HepG2 (cell line): ENCODE results near the gene GRK6. TPM values are rescaled to one million over a fixed set of nuclear protein-coding genes. Genes with fewer than 3 reads are reported as not detected.

Experiments used
- ATF3 ChIP-seq: sonication (generic); formaldehyde crosslinking; IDR thresholded peaks from 2 replicates; pipeline ENCODE4 v1.4.0; 2020; ENCODE audit warnings: missing genetic modification reagents
- ERF ChIP-seq: IDR thresholded peaks from 2 replicates; pipeline ENCODE4 v1.6.1; 2018; ENCODE audit warnings: missing biosample characterization, missing genetic modification reagents
- FOXC1 ChIP-seq: sonication (generic); formaldehyde crosslinking; IDR thresholded peaks from 2 replicates; pipeline ENCODE4 v1.8.0; 2022; ENCODE audit warnings: mild to moderate bottlenecking, missing genetic modification reagents, borderline replicate concordance
- FUBP1 ChIP-seq: sonication (generic); formaldehyde crosslinking; IDR thresholded peaks from 2 replicates; pipeline ENCODE4 v1.5.1; 2020; ENCODE audit warnings: missing genetic modification reagents, mild to moderate bottlenecking, borderline replicate concordance
- HDAC2 ChIP-seq: sonication (generic); formaldehyde crosslinking; IDR thresholded peaks from 2 replicates; pipeline ENCODE4 v1.4.0; 2020; ENCODE audit warnings: missing genetic modification reagents
- HOXA9 ChIP-seq: sonication (generic); formaldehyde crosslinking; IDR thresholded peaks from 2 replicates; pipeline ENCODE4 v1.8.1; 2022; ENCODE audit warnings: missing genetic modification reagents, mild to moderate bottlenecking, moderate library complexity, borderline replicate concordance
- MNT ChIP-seq: fragments of 450-650 bp; IDR thresholded peaks from 2 replicates; pipeline ENCODE4 v1.6.1; 2016
- NCOA1 ChIP-seq: sonication (generic); formaldehyde crosslinking; IDR thresholded peaks from 2 replicates; pipeline ENCODE4 v1.9.0; 2021; ENCODE audit warnings: missing genetic modification reagents
- NFATC3 ChIP-seq: sonication (generic); formaldehyde crosslinking; IDR thresholded peaks from 2 replicates; pipeline ENCODE4 v1.5.1; 2020; ENCODE audit warnings: mild to moderate bottlenecking, missing genetic modification reagents
- NR0B2 ChIP-seq: sonication (generic); formaldehyde crosslinking; IDR thresholded peaks from 2 replicates; pipeline ENCODE4 v1.4.0; 2020; ENCODE audit warnings: mild to moderate bottlenecking, missing genetic modification reagents
- NRL ChIP-seq: sonication (generic); formaldehyde crosslinking; IDR thresholded peaks from 2 replicates; pipeline ENCODE4 v1.5.0; 2020; ENCODE audit warnings: missing genetic modification reagents, mild to moderate bottlenecking, moderate library complexity, borderline replicate concordance
- PLRG1 ChIP-seq: fragments of 450-650 bp; conservative IDR thresholded peaks from 2 replicates; pipeline ENCODE4 v1.6.1; 2016
- REPIN1 ChIP-seq: sonication (generic); formaldehyde crosslinking; IDR thresholded peaks from 2 replicates; pipeline ENCODE4 v1.8.0; 2022; ENCODE audit warnings: missing genetic modification reagents, low read depth, mild to moderate bottlenecking, borderline replicate concordance
- TSC22D2 ChIP-seq: sonication (generic); formaldehyde crosslinking; IDR thresholded peaks from 2 replicates; pipeline ENCODE4 v1.5.1; 2020; ENCODE audit warnings: missing genetic modification reagents, mild to moderate bottlenecking, borderline replicate concordance
- ZBTB38 ChIP-seq: sonication (generic); formaldehyde crosslinking; IDR thresholded peaks from 2 replicates; pipeline ENCODE4 v1.5.1; 2020; ENCODE audit warnings: mild to moderate bottlenecking, missing genetic modification reagents
- ZNF589 ChIP-seq: sonication (generic); formaldehyde crosslinking; conservative IDR thresholded peaks from 2 replicates; pipeline ENCODE4 v1.8.0; 2022; ENCODE audit warnings: mild to moderate bottlenecking, moderate library complexity, missing genetic modification reagents
- ZNF609 ChIP-seq: sonication (generic); formaldehyde crosslinking; IDR thresholded peaks from 2 replicates; pipeline ENCODE4 v1.4.0; 2020; ENCODE audit warnings: mild to moderate bottlenecking, missing genetic modification reagents, borderline replicate concordance
- ZNF691 ChIP-seq: sonication (generic); formaldehyde crosslinking; IDR thresholded peaks from 2 replicates; pipeline ENCODE4 v1.4.0; 2020; ENCODE audit warnings: missing genetic modification reagents, low read depth, mild to moderate bottlenecking, borderline replicate concordance
- ZNF746 ChIP-seq: sonication (generic); formaldehyde crosslinking; IDR thresholded peaks from 2 replicates; pipeline ENCODE4 v1.8.0; 2022; ENCODE audit warnings: mild to moderate bottlenecking, missing genetic modification reagents
- polyA plus RNA-seq, 8 experiments: library from polyadenylated mRNA; depleted of rRNA in 3 of 8; stranded (reverse) in 7 of 8; unstranded in 1 of 8; fragments of >200 nt; fragmentation: Illumina TruSeq in 4 of 8; extraction: Trizol in 4 of 8; gene quantifications; 2 replicates each; pipeline versions ENCODE4 v1.2.1 to v1.2.3, GENCODE V29; 2011 to 2016; ENCODE audit warnings: low read depth in 4 of 8, missing spikeins in 1 of 8, mixed read lengths in 1 of 8; ENCODE audit not compliant: insufficient read depth in 1 of 8
- total RNA-seq, 5 experiments: library from RNA; depleted of rRNA; stranded (reverse); fragments of >200 nt; fragmentation: Illumina TruSeq; extraction: Trizol; gene quantifications; 2 replicates each; pipeline ENCODE4 v1.2.3, GENCODE V29; 2016; ENCODE audit warnings: low read depth in 1 of 5

The GRK6 gene
- total and polyA plus RNA-seq, 2 of the 13 experiments (the other 11 are each of a cell fraction or from before 2014, with no cell fraction given) = 13.2 to 19.9 TPM

GRCh38 chr5:177425196-177425800, 1.2 kb upstream of the GRK6 start (continued):
- TF ChIP-seq ZNF691 (CRISPR knock-in tag) (no peak), NFATC3 (0 out of 2 replicates have a peak, but pooled peaks have one; percentile 3), NCOA1 (CRISPR knock-in tag) (0 out of 2 replicates have a peak, but pooled peaks have one; percentile 58), ZNF589 (0 out of 2 replicates have a peak, but pooled peaks have one; percentile 44), ERF (no peak), NR0B2 (no peak), NRL (CRISPR knock-in tag) (no peak), ZNF609 (CRISPR knock-in tag) (no peak; the same call in 1 of the 2 replicates), FUBP1 (no peak), TSC22D2 (CRISPR knock-in tag) (no peak), HOXA9 (0 out of 2 replicates have a peak, but pooled peaks have one; percentile 22), PLRG1 (no peak), MNT (no peak), FOXC1 (CRISPR knock-in tag) (peak; percentile 38; the same call in 1 of the 2 replicates), ATF3 (CRISPR knock-in tag) (0 out of 2 replicates have a peak, but pooled peaks have one; percentile 2), ZNF746 (no peak), REPIN1 (CRISPR knock-in tag) (no peak), HDAC2 (CRISPR knock-in tag) (no peak), ZBTB38 (0 out of 2 replicates have a peak, but pooled peaks have one; percentile 36)
